Muscle layer of duodenum (tissue), 2 donors: ENCODE data around the gene CNDP2.

Experiments used
- H3K27ac ChIP-seq: one replicate; pipeline ENCODE4 v1.7.0; 2013; ENCODE audit warnings: mild to moderate bottlenecking, low read length
- H3K27me3 ChIP-seq: one replicate; pipeline ENCODE4 v1.7.0; 2013; ENCODE audit warnings: low read depth, mild to moderate bottlenecking, control low read depth, low read length
- H3K36me3 ChIP-seq, 2 donors: one replicate each; pipeline ENCODE4 v1.7.0; 2013; ENCODE audit warnings: low read length in 2 of 2, control low read depth in 1 of 2, mild to moderate bottlenecking in 1 of 2; ENCODE audit not compliant: insufficient read depth in 2 of 2, control insufficient read depth in 1 of 2
- H3K4me1 ChIP-seq, 2 donors: one replicate each; pipeline ENCODE4 v1.7.0; 2013; ENCODE audit warnings: low read length in 2 of 2, mild to moderate bottlenecking in 2 of 2, control low read depth in 1 of 2, moderate library complexity in 1 of 2; ENCODE audit not compliant: insufficient read depth in 2 of 2, control insufficient read depth in 1 of 2
- H3K4me3 ChIP-seq, 2 donors: one replicate each; pipeline ENCODE4 v1.7.0; 2013; ENCODE audit warnings: low read length in 2 of 2, low read depth in 1 of 2, mild to moderate bottlenecking in 1 of 2
- H3K9me3 ChIP-seq, 2 donors: one replicate each; pipeline ENCODE4 v1.7.0; 2013; ENCODE audit warnings: low read length in 2 of 2, control low read depth in 1 of 2, mild to moderate bottlenecking in 1 of 2; ENCODE audit not compliant: control insufficient read depth in 1 of 2
- donor health status: healthy.

The CNDP2 gene

DNA sequence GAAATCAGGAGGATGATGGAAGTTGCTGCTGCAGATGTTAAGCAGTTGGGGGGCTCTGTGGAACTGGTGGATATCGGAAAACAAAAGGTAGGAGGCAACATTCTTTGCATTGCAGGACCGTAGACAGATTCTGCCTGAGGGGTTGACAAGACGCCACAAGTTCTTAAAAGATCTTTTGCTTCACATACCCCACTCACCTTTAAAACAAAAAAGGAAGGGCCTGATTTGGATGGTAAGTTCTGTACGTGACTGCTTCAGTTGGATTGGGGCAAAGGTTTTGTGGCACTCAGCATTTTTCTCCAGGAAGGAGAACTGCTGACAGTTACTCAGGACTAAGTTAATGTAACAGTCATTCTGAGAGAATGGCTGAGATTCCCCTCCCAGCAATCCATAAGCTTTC is 5.2 kb downstream of the CNDP2 start:
- peak overlapping the region; percentile 71 for H3K27ac ChIP-seq
- no peak overlapping the region for H3K4me3 ChIP-seq

DNA sequence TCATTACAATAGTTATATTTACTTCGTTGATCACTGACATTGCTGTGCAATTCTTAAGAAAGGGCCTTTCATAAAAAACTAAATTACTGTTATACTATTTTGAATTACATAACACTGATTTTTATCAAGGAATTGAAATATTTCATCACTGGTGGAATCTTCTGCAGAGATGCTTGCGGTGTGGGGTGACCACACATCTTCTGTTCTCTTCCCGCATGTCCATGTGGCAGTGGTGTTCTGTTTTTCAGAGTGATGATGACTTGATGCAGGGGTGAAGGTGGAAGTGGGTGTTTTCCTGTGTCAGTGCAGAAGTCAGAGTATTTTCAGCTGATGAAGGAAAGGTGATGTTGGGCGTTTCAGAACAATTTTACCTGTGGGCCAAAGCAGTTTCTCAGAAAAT is 7.0 kb downstream of the CNDP2 start:
- no peaks in the 10 kb centered on the region for H3K27me3 ChIP-seq
- H3K4me1 ChIP-seq = peaks cover 4 to 12% of the 10 kb centered on the region in 2 donors
- H3K27ac ChIP-seq = no peak overlapping the region
- H3K36me3 ChIP-seq = peaks cover 51 to 56% of the 10 kb centered on the region in 2 donors
- no peaks in the 10 kb centered on the region for H3K9me3 ChIP-seq
- no peak overlapping the region for H3K4me3 ChIP-seq

More for the DNA sequence above, 5.2 kb downstream of the CNDP2 start:
- H3K9me3 ChIP-seq = no peaks in the 10 kb centered on the region
- H3K4me1 ChIP-seq = peaks cover 17 to 19% of the 10 kb centered on the region in 2 donors
- peaks cover 33 to 40% of the 10 kb centered on the region in 2 donors for H3K36me3 ChIP-seq
- no peaks in the 10 kb centered on the region for H3K27me3 ChIP-seq

DNA sequence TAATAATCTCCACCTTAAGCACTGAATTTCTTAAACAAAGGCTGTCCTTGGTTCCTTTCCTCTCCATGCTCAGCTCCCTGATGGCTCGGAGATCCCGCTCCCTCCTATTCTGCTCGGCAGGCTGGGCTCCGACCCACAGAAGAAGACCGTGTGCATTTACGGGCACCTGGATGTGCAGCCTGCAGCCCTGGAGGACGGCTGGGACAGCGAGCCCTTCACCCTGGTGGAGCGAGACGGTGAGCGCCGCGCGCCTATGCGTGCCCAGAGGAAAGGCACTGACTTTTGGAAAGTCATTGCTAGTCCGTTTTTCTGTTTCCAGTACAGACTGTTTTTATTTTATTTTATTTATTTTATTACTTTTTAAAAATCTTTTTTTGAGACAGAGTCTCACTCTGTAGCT is 9.6 kb downstream of the CNDP2 start:
- Histone ChIP-seq H3K27me3 (no peaks in the 10 kb centered on the region), H3K27ac (no peak overlapping the region), H3K4me3 (no peak overlapping the region), H3K36me3 (peaks cover 70 to 77% of the 10 kb centered on the region in 2 donors), H3K4me1 (no peaks in the 10 kb centered on the region), H3K9me3 (no peaks in the 10 kb centered on the region)

DNA sequence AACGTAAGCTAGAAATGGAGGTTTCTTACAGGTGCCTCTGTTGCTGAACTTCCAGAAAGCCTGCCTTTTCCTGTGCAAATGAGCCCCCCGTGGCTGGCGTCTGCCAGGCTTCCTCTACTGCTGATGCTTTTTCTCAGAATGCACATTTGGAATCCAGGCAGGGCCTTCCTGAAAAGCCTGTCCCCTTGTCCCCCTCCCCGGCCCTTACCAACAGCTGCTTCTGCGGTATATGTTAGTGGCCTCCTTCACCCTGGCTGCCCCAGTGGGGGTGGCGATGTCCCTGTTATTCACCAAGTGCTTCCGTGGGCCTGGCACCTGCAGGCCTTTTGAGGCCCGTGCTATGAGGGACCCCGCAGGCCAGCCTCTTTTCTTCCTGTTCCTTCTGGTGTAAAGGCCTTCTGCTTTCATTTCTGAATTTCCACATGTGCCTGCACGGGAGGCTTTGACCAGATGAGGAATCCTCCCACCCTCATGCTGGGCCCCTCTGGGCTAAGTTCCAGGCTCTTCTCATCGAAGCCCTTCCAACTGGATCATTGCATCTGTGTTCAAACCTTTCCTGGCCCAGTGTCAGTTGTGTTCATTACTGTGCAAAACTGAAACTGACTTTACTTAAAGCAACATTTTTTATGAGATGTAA is 10.4 kb downstream of the CNDP2 start:
- H3K36me3 ChIP-seq = peaks cover 68 to 77% of the 10 kb centered on the region in 2 donors
- H3K4me1 ChIP-seq = no peaks in the 10 kb centered on the region
- H3K9me3 ChIP-seq = no peaks in the 10 kb centered on the region
- H3K4me3 ChIP-seq = peak overlapping the region in 1 of 2 donors; percentile 13
- no peak overlapping the region for H3K27ac ChIP-seq
- H3K27me3 ChIP-seq = no peaks in the 10 kb centered on the region

DNA sequence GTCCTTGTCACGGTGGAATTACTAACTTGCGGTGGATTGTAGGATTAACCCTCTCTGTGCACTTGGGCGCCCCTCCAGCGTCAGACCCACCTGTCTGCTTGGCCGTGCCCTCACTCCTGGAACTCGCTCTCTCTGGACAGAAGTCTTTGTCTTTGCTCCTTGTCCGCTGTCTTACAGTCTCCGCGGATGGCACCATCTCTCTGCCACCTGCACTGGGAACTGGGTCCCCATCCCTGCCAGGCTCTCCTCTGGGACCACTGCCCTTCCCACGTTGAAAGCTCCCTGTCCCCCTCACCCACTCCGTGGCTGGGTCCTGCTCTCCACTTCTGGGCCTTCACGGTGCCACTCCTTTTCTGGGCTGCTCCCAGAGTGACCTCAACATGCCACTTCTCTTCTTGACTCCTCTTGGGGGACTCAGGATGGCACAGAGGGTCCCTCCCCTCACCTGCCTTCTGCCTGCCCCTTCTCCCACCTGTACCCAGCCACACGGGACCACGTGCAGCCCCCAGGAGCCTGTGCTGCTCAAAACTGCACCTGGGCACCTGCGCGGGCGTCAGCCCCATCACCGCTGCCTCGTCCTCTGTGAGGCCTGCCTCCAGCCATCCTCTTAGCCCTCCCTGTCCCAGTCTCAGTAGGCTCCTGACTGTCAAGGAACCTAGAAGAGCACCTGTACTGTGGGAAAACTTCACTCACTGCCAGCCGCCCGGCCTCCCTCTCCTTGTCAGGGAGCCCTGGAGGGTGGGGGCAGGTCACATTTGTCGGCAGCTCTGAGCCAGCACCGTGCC is 11.1 kb downstream of the CNDP2 start:
- peaks cover 72 to 77% of the 10 kb centered on the region in 2 donors for H3K36me3 ChIP-seq
- H3K4me3 ChIP-seq = peak overlapping the region in 1 of 2 donors; percentile 13
- no peaks in the 10 kb centered on the region for H3K4me1 ChIP-seq
- H3K9me3 ChIP-seq = no peaks in the 10 kb centered on the region
- H3K27me3 ChIP-seq = no peaks in the 10 kb centered on the region
- H3K27ac ChIP-seq = no peak overlapping the region

DNA sequence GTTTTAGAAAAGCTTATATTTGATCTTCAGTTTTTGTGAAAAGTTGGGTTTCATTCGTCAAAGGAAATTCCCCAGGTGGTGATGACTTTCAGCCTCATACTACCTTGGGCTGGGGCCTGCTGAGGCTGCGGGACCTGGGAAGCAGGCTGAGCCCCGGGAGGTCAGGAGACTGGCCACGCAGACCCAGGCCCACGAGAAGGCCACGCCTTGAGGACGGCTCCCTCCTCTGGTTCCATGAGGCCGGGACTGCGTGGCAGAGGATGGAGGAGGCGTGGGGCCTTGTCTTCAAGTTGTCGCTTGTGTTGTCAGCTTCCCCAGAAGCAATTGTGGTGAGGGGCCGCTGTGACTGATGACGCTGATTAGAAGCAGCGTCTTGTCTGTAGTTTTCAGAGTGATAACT is 11.8 kb downstream of the CNDP2 start:
- no peaks in the 10 kb centered on the region for H3K4me1 ChIP-seq
- no peak overlapping the region for H3K4me3 ChIP-seq
- no peak overlapping the region for H3K27ac ChIP-seq
- H3K27me3 ChIP-seq = no peaks in the 10 kb centered on the region
- H3K36me3 ChIP-seq = peaks cover 72 to 83% of the 10 kb centered on the region in 2 donors
- no peaks in the 10 kb centered on the region for H3K9me3 ChIP-seq

DNA sequence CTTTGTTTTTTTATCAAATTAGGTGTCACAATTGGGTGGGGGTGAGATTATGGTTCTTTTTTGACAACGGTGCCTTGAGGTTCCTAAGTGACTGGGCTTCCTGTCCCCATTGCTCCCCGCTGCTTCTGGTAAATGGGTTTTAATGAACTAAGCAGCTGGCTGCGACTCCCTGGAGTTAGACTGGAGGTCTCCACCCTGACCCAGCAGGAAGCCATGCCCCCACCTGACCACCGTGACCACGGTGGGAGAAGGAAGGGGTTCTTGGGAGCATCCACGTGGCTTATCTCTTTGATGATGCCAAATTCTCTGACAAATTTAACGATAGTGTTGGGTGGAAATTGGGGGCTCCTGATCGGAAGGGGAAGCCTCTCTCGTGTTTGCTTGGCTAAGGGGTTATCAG is 12.2 kb downstream of the CNDP2 start:
- peaks cover 72 to 84% of the 10 kb centered on the region in 2 donors for H3K36me3 ChIP-seq
- H3K4me1 ChIP-seq = no peaks in the 10 kb centered on the region
- H3K9me3 ChIP-seq = no peaks in the 10 kb centered on the region
- no peak overlapping the region for H3K4me3 ChIP-seq
- H3K27me3 ChIP-seq = no peaks in the 10 kb centered on the region
- no peak overlapping the region for H3K27ac ChIP-seq

DNA sequence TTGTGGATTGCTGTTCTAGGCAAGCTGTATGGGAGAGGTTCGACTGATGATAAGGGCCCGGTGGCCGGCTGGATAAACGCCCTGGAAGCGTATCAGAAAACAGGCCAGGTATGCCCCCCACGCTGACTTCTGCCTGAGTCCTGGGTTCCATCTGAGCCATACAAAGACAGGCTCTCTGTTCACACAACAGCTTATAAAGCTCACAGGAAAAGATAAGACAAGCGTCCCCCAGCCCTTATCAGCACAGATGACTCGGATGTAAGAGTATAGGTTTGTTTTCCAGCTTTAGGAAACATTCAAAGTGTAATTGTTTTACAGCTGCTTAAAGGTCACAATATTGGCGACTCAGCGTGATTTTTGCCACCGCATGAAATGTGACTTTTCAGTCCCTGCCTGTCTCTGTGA is 12.7 kb downstream of the CNDP2 start:
- H3K9me3 ChIP-seq = no peaks in the 10 kb centered on the region
- H3K4me1 ChIP-seq = no peaks in the 10 kb centered on the region
- peaks cover 73 to 82% of the 10 kb centered on the region in 2 donors for H3K36me3 ChIP-seq
- no peak overlapping the region for H3K27ac ChIP-seq
- no peak overlapping the region for H3K4me3 ChIP-seq
- no peaks in the 10 kb centered on the region for H3K27me3 ChIP-seq

GRCh38 chr18:74509856-74510769 is 13.9 kb downstream of the CNDP2 start:
- no peaks in the 10 kb centered on the region for H3K27me3 ChIP-seq
- peaks cover 65 to 76% of the 10 kb centered on the region in 2 donors for H3K36me3 ChIP-seq
- H3K4me3 ChIP-seq = no peak overlapping the region
- no peaks in the 10 kb centered on the region for H3K9me3 ChIP-seq
- no peaks in the 10 kb centered on the region for H3K4me1 ChIP-seq
- H3K27ac ChIP-seq = no peak overlapping the region

- H3K36me3 ChIP-seq = peaks cover 71 to 79% of the 10 kb centered on the region in 2 donors
- no peaks in the 10 kb centered on the region for H3K27me3 ChIP-seq
- no peaks in the 10 kb centered on the region for H3K9me3 ChIP-seq
- no peak overlapping the region for H3K4me3 ChIP-seq
- H3K27ac ChIP-seq = no peak overlapping the region
- H3K4me1 ChIP-seq = no peaks in the 10 kb centered on the region
These were observed 14.6 kb downstream of the CNDP2 start for GRCh38 chr18:74510770-74511095.

DNA sequence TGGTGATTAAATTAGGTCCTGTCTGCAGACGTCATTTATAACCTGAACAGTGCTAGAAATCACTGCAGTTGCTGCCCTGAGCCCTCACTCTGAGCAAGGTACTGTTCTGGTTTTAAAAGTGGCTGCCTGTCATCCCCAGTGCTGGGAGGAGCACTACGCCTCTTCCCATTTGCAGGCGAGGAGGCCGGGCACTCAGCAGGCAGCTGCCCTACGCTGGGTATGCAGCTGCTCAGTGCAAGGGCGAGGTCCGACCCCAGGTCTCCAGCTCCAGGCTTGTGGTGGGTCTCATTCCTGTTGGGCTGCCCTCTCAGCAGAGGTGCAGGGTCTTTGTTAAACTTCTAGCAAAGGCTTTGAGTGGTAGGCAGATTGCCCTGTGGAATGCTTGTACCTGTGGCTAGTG is 15.7 kb downstream of the CNDP2 start:
- Histone ChIP-seq H3K4me3 (no peak overlapping the region), H3K27ac (no peak overlapping the region), H3K27me3 (no peaks in the 10 kb centered on the region), H3K36me3 (peaks cover 77 to 82% of the 10 kb centered on the region in 2 donors), H3K4me1 (no peaks in the 10 kb centered on the region), H3K9me3 (no peaks in the 10 kb centered on the region)
